ENCODE measurements around the gene DOCK2.

DNA sequence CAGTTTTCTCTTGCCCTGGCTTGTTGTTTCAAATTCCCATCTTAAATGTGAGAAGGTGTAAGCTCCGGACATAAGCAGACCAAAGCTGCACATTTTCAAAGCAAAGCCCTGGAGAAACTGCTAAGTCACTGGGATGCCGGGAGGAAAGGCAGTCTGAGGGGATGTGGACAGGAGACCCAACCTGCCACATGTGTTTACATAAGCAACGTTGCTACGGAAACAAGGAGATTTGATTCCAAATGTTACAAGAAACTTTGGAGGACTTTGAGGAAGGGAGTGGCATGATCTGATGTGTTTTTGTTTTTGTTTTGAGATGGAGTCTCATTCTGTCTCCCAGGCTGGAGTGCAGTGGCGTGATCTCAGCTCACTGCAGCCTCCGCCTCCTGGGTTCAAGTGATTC lies 368.9 kb downstream of the DOCK2 start:
- TF ChIP-seq, protein P1, sequence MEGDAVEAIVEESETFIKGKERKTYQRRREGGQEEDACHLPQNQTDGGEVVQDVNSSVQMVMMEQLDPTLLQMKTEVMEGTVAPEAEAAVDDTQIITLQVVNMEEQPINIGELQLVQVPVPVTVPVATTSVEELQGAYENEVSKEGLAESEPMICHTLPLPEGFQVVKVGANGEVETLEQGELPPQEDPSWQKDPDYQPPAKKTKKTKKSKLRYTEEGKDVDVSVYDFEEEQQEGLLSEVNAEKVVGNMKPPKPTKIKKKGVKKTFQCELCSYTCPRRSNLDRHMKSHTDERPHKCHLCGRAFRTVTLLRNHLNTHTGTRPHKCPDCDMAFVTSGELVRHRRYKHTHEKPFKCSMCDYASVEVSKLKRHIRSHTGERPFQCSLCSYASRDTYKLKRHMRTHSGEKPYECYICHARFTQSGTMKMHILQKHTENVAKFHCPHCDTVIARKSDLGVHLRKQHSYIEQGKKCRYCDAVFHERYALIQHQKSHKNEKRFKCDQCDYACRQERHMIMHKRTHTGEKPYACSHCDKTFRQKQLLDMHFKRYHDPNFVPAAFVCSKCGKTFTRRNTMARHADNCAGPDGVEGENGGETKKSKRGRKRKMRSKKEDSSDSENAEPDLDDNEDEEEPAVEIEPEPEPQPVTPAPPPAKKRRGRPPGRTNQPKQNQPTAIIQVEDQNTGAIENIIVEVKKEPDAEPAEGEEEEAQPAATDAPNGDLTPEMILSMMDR (IDR thresholded peaks at IDR 0.05), result no peak
- no peak for TF ChIP-seq POLR2A (IDR thresholded peaks at IDR 0.05)

Data from lower leg skin (tissue), 3 donors.